Gastrocnemius medialis (tissue), 4 donors: ENCODE measurements around the gene POR.

Experiments used
- POLR2A ChIP-seq, 2 donors: fragments of 450-650 bp; IDR thresholded peaks; one replicate each; pipeline ENCODE4 v1.6.1; 2017; ENCODE audit warnings: antibody characterized with exemption in 2 of 2, mild to moderate bottlenecking in 2 of 2, moderate library complexity in 2 of 2
- TF ChIP-seq, protein P1 (sequence below), 5 experiments: fragments of 450-650 bp in 3 of 5; fragments of 200-600 bp in 2 of 5; sonication (generic) in 2 of 5; IDR thresholded peaks in 4 of 5; conservative IDR thresholded peaks in 1 of 5; 1 replicate in 4 of 5; 2 replicates in 1 of 5; pipeline ENCODE4 v1.5.1; 2016 to 2019; ENCODE audit warnings: antibody characterized with exemption in 5 of 5, mild to moderate bottlenecking in 3 of 5, moderate library complexity in 3 of 5

DNA sequence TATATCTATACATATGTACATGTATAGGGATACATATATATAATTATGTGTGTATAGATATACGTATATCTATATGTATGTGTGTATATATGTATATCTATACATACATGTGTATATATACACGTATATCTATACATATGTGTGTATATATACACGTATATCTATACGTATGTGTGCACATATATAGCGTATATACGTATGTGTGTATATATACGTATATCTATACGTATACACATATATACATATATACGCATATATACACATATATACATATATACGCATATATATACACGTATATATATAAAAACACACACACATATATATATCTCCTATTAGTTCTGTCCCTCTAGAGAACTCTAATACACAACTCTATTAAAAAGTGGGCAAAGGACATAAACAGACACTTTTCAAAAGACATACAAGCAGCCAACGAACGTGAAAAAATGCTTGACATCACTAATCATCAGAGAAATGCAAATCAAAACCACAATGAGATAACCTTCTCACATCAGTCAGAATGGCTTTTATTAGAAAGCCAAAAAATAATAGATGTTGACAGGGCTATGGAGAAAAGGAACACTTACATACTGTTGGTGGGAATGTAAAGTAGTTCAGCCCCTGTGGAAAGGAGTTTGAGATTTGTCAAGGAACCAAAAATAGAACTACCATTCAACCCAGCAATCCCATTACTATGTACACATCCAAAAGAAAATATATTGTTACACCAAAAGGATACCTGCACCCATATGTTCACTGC lies 101.4 kb downstream of the POR start:
- TF ChIP-seq POLR2A (IDR thresholded peaks at IDR 0.05): no peak
- TF ChIP-seq, protein P1, sequence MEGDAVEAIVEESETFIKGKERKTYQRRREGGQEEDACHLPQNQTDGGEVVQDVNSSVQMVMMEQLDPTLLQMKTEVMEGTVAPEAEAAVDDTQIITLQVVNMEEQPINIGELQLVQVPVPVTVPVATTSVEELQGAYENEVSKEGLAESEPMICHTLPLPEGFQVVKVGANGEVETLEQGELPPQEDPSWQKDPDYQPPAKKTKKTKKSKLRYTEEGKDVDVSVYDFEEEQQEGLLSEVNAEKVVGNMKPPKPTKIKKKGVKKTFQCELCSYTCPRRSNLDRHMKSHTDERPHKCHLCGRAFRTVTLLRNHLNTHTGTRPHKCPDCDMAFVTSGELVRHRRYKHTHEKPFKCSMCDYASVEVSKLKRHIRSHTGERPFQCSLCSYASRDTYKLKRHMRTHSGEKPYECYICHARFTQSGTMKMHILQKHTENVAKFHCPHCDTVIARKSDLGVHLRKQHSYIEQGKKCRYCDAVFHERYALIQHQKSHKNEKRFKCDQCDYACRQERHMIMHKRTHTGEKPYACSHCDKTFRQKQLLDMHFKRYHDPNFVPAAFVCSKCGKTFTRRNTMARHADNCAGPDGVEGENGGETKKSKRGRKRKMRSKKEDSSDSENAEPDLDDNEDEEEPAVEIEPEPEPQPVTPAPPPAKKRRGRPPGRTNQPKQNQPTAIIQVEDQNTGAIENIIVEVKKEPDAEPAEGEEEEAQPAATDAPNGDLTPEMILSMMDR (IDR thresholded peaks at IDR 0.05 in 4 of 5, conservative IDR thresholded peaks at IDR 0.05 in 1 of 5): no peak
